NCI-H748 treated with DMSO at 0.1 percent for 48 hours (cell line): Measurements from ENCODE around the gene PDE11A.

ENCODE experiments used
- DNase-seq: peaks from one replicate; lab custom pipeline; 2025; lab: John Stamatoyannopoulos, UW

PDE11A gene

DNA sequence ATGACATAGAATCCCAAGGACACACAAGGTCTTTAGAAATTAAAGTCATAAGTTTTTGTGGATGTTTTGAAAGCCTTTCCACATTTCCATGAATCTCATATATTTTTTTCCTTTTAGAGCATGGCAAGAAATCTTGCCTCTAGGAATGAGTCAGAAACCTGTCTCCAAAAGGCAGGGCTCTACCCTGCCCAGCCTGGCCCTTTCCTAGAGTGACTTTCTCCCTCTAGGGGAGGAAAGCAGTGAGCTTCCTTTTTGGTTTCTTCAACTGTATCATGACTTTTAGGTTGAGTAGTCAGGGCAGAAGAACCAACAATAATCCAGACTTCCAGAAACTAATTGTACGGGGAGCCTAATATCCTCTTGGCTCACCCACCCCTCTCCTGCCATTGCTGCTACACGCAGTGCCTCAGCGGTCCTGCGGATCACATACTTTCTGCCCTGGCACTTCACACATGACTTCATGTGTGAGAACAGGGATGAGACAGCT lies 379.8 kb downstream of the PDE11A start:
- no peak for DNase-seq

GRCh38 chr2:177692042-177692782 lies 380.4 kb downstream of the PDE11A start:
- DNase-seq, result no peak

DNA sequence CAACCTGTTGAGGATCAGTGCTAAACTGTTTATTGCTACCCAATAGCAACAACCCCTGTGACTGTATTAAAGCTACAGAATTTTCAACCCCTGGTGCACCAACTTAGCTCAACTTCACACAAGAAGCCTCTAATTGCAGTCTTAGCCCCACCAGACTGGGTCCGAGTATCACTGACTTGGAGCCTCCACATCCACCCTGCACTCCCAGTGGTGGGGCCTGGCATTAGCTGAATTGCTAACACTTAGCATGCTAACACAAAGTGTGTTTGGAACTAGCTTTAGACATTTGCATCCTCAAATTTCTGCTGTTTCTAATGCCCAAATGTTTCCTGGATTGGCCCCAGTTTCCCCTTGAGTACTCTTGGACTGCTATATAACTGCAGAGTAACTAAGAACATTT lies 381.4 kb downstream of the PDE11A start:
- DNase-seq, result no peak

DNA sequence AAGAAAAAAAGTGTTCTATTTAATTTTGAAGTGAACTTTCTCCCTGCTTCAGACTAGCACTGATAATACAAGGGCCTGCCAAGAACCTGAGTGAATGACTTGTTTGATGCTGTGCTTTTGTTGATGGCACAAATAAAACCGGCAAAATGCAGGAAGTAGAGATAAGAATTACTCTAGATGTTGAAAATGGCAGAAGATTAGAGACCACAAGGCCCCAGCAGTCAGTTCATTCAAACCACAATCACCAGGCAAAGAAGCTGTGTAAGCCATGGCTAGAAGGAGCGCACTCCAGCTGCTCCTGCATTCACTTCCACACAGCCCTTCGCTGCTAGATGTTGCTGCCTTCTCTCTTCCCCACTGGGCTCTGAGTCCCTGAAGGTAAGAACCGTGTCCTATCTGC lies 383.0 kb downstream of the PDE11A start:
- DNase-seq, result no peak

DNA sequence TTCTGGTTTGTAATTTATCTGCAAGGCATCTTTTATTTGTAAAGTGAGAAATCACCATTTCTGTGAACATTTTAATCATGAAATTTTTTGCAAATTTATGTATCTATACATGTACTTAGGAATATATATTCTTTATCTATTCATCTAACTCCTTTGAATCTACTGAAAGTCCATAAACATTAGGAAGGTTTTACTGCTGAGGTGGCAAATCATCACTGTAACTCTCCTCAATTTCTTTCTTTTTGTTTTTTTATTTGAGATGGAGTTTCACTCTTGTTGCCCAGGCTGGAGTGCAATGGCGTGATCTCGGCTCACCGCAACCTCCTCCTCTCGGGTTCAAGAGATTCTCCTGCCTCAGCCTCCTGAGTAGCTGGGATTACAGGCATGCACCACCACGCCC lies 383.7 kb downstream of the PDE11A start:
- no peak for DNase-seq

DNA sequence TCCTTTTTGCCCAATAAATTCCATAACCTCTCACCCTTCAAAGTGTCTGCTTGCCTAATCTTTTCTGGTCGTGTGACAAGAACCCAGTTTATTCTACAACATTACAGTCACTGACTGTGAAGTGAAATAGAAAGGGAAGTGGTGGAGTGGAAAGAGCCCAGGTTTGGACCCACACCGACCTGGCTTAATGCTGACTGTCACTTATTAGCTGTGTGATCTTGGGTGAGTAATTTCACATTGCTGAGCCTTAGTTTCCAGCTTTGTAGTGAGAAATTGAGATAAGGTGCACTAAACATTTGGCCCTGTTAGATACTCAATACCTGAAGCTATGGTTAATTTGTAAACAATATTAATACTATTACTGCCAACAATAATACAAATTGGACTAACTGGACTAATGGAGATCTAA lies 388.9 kb downstream of the PDE11A start:
- DNase-seq, result no peak

DNA sequence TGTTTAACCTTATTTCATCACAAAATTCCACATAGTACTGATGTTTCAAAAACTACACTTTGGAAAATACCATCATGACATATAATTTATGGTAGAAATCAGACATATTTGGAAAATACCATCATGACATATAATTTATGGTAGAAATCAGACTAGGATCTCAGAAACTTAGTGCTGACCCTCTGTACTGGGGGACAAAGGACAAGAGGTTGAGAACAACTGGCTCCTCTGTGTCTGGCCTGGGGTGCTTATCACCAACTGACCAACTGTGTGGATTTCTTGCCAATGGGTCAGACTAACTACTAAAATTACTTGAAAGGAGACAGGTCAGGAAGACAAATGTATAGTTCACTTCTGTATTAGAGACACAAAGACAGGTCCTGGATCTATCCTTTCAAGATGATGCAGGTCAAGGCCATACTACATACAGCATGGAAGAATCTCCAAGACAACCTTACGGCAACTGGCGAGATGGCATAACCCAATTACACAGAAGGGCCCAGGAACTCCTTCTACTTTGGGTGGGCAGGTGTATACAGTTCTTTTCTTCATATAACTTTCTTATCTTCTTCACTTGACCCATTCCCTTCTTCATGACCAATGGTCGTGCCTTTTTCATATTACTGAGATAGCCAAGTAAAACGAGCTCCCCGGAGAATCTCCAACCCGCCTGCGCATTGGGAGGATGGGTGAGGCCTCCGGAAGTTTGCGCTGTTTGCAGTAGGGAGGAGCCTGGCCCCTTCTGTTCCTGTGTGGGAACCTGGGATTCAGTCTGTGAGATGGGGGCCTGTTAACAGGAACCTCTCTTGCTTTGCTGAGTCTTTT lies 389.5 kb downstream of the PDE11A start:
- DNase-seq, result no peak

DNA sequence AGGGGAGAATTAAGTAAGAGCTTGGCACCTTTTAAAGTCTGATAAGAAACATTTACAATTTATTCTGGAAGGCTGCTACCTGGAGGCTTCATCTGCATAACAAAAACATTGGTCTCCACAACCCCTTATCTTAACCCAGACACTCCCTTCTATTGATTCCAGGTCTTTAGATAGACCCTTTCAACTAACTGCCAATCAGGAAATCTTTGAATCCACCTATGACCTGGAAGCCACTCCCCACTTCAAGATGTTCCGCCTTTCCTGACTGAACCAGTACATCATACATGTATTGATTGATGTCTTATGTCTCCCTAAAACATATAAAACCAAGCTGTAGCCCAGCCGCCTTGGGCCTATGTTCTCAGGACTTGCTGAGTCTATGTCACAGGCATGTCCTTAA lies 390.6 kb downstream of the PDE11A start:
- no peak for DNase-seq

- no peak for DNase-seq
Measured at GRCh38 chr2:177680866-177681712, 391.5 kb downstream of the PDE11A start.

DNA sequence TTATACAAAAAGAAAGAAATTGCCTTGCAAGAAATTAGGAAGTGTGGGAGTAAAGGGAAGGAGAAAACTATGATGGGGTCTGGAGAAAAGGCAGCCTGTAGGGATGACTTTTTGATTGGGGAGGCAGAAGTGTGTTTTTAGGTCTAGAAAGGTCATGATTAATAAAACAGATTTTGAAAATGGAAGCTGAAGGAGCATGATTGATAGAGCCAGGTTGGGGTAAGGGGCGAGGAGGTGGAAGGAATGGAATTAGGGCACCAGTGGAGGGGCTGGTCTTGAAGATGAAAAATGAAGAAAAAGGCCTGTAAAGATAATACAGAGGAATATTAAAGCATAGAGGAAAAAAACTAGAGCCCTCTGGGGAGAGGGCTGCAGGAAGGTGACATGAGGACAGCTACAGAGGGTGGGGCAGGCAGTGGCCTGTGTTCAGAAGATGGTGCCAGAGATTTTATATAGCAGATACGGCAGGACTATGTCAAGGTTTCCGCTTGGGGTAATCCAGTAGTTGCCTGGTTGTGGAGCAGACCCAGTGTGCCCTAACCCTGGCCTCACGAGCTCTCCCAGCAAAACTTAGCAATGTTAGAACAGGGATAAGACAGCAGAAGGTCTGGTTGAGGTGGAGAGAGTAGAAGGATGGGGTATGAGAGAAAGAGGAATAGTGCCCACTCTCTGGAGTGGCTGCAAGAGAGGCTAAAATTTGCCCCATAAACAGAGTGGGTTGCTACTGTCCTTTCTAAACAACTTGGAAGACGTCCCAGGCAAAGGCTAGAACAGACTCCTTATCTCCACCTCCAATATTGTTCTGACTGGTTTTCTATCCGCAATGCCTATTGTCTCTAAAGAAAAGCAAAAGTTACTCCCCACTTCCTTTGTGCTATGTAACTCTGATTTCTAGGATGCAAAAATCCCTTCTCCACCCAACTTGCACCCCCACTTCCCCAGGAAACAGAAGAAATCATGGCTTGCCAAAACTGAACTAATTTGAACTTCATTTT lies 392.7 kb downstream of the PDE11A start:
- DNase-seq, result no peak

- DNase-seq, result no peak
Measured at GRCh38 chr2:177678939-177679338, 393.6 kb downstream of the PDE11A start.

GRCh38 chr2:177676636-177677035 lies 395.9 kb downstream of the PDE11A start:
- no peak for DNase-seq

DNA sequence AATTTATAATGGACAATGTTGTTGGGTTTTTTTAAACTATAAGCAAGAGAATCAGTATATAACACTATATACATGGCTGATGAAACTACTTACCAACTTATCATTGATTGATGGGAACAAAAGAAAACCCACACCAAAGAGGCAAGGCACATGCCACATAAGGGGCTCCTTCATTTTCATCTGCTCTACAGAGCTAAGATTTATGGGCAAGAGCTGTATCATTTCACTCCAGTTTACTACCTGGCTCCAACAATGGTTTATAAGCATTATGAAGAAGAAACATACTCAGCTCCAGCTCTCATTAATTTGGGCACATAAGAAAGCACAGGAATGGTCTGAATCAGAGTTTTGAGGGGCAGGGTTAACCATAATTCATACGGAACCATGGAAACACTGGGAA lies 396.8 kb downstream of the PDE11A start:
- no peak for DNase-seq

- no peak for DNase-seq
Measured at GRCh38 chr2:177675350-177675821, 397.2 kb downstream of the PDE11A start.

DNA sequence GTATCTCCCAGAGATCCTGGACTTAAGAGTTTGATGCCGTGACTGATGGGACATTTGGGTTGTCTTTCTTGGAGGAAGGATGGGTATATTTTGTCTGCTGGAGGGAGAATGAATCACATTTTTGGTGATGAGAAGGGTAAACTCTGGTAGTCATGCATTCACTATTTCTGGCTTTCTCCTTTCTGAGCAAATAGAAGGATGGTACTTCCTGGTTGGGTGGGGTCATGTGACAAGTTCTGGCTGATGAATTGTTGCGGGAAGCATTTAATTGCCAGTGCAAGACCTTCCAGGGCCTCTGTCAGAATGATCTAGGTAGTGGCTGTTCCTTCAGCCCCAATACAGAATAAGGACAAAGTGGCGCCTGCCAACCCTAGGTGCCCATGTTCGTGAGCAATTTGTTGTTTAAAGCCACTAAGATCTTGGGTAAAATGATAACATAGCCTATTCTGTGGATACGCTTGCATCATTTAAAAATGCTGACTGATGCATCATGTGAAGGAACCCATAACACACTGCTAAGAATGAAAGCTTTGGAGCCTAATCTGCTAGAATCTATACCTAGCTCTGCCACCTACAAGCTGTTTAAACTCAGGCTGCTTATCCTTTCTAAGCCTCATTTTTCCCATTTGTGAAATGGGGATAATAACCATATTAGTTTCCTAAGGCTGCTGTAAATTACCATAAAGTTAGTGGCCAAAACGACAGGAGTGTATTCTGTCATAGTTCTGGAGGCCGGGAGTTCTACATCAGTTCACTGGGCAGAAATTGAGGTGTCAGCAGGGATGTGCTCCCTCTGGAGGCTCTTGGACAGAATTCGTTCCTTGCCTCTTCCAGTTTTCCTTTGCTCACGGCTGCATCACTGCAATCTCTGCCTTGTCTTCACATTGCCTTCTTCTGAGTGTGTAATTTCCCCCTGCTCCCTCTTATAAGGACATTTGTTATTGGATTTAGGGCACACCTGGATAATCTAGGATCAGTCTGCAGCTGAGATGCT lies 398.7 kb downstream of the PDE11A start:
- no peak for DNase-seq

GRCh38 chr2:177671662-177672061 lies 400.9 kb downstream of the PDE11A start:
- no peak for DNase-seq

GRCh38 chr2:177670791-177671535 lies 401.6 kb downstream of the PDE11A start:
- DNase-seq, result no peak

DNA sequence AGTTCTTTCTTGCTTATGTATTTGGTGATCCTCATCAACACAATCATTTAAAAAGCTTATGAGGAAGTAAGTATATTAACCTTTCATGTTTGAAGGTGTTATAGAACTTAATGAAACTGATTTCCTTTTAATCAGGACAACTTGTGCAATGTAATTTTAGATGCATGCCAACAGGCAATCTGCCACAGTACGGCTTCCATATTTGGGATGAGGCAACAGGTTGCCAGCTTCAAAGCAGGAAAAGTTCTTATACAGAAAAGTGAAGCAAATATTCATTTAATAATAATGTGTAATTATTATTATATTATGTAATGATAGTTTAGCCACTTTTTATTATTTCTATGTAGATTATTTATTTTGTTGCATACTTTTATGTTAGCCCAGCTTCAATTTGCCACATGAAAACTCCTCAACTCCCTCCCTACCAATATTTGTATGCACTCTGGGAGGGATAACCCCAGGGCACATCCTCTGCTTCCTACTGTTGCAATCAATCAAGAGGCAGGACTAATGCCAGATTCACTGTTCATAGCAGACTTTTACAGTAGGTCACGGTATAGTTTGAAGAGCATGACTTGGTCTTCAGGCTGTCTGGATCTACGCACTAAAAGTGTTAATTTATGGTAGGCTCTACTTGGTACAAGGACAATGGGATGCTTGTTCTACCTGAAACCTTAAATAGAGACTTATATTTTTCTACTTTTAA lies 402.8 kb downstream of the PDE11A start:
- no peak for DNase-seq
